GM19438 (cell line): ENCODE measurements around the gene ARHGAP32.

ENCODE experiments used
- ATAC-seq: cut with Tn5 transposase; IDR thresholded peaks from one replicate; pipeline ENCODE4 v1.9.1; 2021; ENCODE audit warnings: low read depth; ENCODE audit not compliant: unreplicated experiment

Gene ARHGAP32

DNA sequence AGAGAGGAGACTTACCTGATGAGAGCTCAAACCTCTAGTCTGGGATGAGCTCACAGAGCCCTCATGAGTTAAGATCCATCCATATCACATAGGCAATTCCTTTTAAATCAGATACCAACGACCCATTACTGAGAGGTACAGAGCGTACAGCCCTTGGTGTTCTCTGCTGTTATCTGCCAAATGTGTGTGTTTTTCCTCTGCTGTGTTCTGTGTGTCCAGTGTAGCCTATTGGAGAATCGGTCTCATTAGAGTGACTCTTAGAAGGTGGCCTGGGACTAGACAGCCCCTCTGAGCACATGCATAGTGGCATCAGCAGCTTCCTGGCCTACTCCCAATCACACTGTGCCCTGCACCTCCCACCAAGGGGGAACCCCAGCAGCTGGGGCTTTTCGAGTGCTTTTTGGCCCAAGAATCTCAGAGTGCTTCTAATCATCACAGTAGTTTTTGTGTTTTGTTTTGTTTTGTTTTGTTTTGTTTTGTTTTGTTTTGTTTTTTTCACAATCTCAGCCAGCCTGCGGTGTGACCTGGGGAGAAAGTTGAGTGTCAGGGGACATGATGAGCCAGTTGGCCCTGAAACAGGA lies 274.9 kb downstream of the ARHGAP32 start:
- ATAC-seq: no peak

DNA sequence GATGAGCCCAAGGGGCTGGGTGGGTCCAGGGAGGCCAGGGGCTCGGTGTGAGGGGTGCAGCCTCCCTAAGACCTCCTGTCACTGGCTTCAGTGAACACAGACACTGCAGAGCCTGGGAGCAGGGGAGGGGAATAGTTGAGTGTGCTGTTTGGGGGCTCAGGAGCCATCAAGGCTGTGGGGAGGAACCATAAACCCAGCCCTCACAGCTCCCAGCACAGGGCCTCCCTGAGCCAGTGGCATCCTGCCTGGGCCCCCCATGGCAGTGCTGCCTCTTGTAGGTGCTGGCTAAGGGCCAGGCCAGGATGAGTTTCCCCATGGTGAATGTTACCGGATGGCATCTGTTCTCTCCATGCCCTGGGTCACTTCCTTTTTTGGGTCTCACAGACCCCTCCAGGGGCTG lies 275.4 kb downstream of the ARHGAP32 start:
- ATAC-seq: no peak

DNA sequence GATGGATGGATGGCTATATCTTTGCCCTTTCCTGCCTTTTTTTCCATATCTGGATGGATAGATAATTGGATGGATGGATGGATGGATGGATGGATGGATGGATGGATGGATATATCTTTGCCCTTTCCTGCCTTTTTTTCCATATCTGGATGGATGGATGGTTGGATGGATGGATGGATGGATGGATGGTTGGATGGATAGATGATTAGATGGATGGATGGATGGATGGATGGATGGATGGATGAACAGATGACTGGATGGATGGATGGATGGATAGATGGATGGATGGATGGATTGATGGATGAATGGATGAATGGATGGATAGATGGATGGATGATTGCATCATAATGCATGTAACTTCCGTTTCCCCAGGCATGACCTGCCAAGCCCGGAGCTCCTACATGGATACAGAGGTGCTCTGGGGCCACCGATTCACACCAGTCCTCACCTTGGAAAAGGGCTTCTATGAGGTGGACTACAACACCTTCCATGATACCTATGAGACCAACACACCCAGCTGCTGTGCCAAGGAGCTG lies 276.0 kb downstream of the ARHGAP32 start:
- ATAC-seq: no peak

DNA sequence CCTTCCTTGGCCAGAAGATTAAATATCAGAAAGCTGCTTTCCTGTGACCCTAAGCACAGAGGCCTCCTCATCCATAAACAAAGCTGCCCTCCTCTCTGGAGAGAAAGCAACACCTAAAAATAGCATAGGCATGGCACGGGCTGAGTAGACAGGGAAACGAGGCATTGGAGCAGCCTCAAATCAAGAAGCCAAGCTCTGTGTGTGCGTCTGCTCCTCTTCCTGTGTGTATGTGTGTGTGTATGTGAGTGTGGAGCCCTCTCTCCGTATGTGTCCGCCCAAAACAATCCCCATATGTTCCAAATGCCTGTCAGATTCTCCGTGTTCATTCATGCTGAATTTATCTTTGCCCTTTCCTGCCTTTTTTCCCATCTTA lies 277.0 kb downstream of the ARHGAP32 start:
- no peak for ATAC-seq
